ELF-1 (cell line): Measurements from ENCODE around the gene MDFI.

Source experiments
- DNase-seq: peaks from one replicate; pipeline ENCODE4 v3.0.0-alpha.2; 2016; ENCODE audit warnings: low read depth, low spot score

MDFI gene

DNA sequence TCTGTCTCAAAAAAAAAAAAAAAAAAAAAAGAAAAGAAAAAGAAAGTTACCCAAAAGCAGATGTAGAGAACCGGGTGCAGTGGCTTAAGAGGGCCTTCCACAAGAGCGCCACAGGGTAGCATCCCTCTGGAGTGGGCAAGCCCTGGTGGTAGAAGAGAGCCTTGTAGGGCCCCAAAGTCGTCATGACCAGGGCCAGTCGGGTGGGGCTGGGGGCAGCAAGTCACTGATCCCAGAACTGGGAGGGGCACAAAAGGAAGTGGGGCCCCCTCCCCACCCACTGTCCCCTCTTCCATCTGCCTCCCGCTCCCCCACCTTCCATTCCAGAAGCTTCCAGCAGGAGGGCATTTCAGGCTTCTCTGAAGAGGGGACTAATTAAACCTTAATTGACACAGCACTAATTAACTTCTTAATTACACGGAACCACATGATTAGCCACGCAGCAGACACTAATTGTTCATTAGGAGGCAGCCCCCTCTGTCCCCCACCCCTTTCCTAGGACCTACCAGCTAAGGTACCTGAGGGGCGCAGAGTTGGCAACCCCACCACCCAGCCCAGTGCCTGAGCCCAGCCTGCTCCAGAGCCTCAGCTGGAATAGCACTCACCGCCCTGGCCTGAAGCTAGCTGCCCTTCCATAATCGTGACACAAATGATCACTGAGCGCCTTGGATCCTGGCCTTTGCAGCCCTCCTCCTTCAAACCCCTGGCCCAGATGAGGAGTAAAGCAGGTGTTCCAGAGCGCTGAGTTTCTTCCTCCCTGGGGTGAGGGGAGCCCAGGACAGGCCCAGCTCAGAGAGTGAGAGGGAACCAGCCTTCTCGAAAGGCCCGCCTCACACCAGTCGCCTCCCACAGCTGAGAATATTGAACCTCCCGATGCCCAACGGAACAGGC lies 34.8 kb downstream of the MDFI start:
- DNase-seq: no peak

DNA sequence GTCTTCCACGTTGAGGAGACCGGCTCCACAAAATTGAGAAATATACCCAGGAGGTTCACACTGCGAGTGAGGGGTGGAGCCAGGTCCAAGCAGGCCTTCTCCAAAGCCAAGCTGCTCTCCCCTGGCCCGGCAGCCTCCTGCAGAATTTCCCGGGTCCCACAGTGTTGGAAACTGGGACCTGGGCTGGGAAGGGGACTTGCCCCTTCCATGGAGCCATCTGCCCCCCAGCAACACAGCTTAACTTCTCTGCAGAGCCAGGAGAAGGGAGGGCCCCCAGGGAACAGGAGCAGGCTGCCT lies 35.4 kb downstream of the MDFI start:
- no peak for DNase-seq

DNA sequence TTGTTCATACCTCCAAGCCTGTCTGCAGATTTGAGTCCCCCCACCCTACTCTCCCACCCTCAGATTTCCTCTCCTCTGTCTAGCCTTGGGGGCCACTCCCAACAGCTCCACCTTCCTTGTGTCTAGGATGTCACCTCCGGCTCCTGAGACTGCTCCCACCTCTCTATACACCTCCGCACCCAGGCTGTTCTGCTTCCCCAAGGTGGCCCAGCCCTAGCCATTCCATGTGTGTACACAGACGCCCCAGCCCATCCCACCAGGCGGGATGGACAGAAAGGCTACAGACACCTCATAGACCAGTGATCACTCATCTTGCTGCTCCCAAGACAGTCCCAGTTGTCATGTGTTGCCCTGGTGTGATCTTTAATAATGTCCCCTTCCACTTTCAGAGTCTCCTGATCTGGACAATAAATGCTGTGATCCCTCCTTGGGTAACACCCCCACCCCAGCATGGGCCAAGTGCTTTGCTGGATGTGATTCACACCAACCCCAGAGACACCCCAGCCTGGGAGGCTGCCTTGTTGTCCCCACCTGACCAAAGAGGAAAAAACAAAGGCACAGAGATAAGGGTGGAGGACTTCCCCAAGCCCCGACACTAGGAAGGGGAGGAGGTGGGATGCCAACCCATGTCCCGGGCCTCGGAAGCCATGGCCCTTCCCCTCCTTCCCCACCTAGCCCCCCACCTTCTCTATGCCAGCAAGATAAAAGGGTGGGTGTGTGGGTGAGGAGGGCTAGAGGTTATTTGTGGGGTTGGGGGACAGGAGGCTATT lies 36.1 kb downstream of the MDFI start:
- DNase-seq: no peak

DNA sequence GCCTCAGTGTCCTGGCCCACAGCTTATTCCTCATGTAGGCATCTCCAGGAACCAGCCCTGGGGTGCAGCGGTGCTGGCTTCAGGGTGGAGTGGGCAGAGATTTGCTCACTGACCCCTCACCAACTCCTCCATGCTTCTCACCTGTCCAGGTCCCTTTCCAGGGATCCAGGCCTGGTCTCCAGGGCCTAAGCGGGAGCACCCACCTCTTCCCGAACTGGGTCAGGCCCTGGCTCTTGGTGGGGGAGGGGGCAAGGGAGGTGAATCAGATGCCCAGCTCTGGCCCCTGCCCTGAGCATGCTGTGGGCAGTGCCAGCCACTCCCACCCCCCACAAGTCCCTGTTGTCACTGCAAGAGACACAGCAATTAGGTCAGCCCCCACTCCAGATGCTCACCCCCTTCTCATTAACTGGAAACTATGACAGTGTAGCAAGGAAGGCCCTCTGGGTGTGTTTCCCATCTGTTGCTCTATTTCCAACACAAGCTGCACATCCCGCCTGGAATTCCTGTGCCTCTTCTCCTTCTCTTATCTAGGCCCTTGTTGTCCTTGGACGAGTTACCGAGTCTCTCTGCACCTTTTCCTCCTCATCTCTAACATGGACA lies 37.0 kb downstream of the MDFI start:
- DNase-seq: no peak

DNA sequence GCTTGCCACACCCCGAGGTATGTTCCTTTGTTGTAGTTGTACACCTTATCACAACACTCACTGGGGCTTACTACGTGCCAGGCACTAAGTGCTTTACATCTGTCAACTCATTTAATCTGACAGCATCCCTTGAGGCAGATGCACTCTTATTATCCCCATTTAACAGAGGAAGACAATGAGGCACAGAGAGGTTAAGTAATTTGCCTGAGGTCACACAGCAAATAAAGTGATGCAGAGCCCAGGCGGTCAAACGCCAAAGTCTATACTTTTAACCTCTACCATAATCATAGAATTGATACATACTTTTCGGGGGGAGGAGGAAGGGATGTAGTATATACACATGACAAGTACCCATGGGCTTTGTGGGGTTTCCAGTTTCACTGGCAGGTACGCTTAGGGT lies 37.7 kb downstream of the MDFI start:
- no peak for DNase-seq

DNA sequence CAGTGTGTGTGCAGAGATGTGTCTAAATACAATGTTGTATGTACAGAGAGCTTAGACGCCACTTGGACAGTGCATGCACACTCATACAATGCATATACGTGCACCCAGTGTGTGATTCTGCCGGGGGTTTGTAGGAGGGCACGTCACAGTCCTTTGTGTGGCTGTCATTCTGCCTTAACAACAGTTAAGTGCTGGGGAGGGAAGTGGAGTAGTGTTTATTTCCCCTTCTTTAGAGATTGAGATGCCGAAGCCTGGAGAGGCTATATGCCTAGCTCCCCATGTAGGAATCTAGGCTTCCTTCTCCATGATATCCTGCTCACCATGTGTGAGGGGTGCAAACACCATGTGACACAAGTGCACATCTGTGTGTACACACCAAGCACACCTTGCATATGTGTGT lies 38.2 kb downstream of the MDFI start:
- DNase-seq: no peak

DNA sequence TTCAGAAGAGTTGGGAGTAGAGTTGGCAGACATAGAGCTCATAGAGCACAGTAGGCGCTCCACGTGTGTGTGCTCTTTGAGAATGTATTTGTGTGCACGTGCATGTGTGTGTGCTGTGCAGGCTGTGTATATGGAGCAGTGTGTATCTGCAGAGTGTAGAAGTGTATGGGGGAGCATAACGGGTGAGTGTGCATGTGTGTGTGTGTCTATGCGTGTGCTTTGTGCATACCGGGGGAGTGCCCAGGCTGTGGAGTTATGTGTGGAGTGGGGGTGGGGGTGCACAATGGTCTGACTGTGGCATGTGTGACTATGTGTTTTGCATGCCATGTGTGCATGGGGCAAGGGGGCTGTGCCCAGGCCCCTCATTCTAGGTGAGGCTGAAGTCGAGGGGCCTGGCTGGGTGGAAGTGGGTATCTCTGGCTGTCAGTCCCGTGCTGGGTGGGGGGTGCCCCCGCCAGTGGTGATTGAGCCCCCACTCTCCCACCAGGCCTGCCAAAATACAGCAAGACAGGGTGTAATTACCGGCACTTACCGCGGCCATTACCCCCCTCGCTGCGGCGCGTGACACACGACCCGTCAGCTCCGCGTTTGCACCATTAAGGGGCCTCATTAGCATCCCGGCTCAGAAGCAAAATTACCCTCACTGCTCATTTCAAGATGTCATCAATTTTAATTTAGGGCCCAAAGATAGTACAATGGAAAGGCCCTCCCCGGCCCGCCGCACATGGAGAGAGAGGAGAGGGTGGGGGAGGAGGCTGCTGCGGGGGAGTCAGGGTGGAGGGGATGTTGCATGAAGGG lies 39.1 kb downstream of the MDFI start:
- DNase-seq: no peak

DNA sequence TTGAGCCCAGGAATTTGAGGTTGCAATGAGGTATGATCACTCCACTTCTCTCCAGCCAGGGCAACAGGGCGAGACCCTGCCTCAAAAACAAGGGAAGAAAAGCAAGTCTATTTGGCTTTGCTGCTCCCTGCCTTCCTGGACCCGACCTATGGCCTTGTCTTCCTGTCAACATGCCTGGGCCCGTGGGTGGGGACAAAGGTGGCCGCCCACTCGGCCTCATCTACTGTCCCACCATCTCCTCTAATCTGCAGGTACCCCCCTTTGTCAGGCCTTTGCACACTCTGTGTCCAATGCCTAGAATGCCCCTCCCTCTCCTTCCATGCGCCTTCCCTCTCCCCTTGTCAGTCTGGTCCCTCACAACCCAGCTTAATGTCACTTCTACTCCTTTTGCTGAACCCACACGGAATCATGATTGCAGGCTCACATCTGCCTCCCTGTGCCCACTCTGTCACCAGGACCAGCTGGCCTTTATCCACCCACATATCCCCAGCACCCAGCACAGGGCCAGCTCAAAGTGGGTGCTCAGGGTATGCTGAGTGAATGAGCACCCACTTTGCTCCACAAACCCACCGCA lies 40.3 kb downstream of the MDFI start:
- DNase-seq: no peak

DNA sequence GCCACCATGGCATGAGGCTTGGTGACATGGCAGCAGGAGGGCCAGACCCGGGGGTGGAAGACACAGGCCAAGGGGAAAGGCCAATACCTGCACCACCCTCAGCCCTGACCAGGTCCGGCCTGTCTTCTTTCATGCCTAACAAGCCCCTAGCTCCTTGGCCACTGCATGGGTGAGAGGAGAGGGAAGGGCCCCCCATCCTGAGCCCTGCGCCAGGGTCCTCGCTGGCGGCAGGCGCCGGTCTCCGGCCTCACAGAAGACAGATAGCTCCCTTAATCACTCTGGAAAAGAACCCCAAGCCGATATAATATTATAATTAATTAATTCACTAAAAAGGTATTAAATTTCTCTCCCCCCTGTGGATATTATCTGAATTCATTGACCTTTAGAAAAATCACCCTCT lies 41.4 kb downstream of the MDFI start:
- no peak for DNase-seq

DNA sequence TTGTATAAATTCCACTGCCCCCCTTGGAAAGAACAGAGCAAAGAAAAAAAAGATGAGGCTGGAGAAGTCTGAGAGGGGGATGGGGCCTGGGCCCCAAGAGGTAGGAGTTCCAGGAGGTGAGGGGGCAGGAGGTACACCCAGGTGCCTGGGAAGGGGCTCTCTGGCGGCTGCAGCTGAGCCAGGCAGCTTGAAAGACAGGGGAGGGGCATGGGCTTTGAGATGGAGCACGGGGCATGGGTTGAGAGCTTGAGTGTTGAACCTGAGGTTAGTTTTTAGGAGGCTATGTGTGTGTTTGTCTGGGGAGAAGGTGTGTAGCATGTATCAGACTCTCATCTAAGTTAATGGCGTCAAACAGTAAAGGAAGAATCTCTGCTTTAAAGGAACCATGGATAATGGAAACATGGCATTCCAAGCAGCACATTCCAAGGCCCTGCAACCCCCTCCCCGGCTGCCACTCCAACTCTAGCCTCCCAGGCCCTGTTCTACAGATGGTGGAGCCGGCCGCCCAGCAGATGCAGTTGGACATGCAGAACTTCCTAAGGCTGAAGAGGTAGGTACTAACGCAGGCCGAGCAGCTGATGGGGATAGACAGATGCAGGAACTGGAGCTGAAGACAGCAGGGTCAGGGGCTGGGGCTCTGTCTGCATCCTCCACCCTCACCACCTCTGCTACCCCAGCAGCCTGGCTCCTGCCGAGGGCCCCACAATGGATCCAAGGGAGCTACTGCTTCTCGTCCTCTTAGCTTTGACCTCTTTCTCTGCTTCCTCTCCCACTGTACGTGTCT lies 42.1 kb downstream of the MDFI start:
- DNase-seq: peak; percentile 54

DNA sequence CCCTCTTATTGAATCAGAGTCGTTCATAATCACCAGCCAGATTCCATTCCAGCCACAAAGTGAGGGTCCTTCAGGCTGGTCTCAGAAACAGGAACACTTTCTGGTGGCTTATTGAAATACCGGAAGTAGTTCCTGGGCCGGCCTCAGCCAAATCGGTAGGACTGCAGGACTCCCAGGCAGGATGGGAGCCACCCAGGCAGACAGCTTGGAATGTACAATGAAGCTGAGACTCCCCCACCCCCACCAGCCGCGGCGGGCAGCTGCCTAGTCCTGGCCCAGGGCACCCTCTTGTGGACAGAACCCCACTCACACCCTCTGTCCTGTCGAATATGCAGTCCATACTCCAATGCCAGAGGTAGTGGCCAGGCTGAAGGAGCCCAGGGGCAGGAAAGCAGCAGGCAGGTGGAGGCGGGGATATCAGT lies 43.8 kb downstream of the MDFI start:
- DNase-seq: peak; percentile 98

DNA sequence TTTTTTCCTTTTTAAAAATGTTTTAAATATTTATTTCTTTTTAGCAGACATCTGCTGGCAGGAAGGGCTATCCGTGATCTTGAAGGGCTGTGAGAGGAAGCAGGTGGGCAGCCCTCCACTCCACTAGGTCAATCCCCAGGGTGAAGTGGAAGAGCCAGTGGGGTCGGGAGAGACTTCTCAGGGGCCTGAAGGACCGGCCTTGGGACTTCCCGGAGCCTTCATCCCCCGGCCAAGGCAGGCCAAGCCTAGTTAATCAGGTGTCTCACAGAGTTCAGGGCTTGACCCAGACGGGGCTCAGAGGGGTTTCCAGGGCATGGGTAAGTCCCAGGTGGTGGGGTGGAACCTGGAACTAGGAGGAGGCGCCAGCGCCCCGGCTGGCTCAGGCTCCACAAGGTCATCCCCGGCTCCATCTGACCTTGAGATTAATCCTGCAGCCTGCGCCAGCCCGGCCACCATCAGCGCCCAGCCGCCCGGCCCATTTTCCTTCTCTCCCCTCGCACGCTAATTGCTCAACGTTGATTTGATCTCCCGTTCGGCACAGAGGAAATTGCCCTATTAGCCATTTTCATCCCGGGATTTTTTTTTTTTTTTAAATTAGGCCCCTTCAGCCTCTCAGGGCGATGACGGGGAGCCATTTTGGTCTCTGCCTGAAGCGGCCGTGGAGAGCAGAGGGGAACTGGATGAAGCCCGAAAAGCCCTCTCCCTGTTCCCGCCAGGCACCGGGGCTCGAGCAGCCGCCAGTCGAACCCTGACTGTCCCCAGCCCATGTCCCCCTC lies 44.4 kb downstream of the MDFI start:
- no peak for DNase-seq

DNA sequence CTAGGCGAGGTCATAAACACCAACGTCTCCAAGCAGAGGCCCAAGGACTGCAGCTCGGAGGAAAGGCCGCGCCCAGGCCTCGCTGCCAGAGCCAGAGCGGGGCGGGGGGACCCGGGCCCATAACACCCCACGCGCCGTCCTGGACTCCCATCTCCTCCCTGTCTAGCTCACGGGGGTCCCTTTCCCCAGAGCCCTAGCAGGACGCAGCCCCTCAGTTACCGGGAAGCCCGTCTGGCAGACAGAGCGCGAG lies 44.9 kb downstream of the MDFI start:
- no peak for DNase-seq

DNA sequence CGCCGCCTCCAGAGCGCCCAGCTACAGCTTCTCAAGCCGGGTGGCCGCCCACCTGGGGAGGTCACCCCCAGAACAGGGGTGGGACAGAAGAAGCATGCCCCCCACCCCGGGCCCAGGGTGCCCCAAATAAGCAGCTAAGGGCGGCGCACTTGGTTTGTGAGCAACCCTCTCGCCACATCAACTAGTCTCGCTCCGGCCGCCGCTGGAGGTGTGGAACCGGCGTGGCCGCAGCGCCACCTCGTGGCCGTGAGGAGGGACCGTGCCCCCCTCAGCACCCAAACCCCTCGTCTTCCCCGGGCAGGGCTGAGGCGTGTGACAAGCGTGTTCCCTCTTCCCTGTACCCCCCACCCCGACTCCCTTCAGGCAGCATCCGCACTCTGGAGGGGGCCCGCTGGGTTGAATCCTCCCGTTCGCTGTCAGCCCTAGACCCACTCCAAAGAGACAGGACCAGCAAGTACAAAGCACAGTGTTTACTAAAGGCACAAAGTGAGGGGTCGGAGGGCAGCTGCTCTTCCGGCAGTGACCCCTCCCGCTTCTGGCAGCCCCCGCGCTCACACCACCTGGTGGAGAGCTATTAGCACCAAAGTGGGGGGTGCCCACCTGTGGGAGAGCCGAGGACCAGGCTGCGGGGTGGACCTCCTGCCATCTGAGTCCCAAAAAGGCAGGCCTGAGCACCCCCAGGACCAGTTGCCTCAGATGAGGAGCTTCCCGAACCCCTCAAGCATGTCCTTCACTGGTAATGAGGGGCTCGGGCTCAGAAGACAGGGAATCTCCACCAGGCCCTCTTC lies 45.4 kb downstream of the MDFI start:
- peak; percentile 87 for DNase-seq

DNA sequence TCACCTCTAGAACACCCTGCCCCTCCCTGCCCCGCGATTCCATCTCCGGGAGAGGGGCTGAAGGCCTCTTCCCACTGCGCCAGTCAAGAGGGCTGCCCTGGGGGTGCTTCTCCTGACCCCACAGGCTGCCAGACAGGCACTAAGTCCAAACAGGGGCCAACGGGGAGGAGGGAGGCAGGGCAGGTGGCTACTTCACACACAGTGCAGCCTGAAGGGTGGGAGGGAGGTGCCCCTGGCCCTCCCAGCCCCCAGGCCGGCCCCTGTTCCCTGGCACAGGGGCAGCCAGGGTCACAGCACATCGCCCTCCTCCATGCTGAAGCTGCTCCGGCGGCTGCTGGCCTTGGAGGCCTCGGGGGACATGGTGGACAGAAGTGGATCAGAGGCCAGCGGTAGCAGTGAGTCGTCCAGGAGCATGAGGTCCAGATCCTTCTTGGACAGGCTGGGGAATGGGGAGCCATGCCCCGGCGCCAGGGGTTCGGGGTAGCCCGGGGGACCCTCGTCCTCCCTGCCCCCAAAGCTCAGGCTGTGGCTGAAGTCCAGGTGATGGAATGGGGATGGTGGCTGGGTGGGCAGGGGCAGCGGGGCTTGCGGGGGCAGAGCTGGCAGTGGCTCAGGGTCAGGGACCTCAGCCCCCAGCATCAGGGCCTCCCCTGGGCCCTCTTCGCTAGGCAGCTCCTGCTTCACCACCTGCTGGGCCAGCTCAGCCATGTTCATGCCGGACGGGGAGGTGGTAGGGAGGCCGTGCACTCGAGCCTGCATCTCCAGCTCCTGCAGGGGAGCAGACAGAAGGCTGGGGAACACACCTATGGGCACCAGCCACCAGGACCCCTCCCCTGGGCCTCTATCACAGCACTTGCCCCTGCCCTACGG lies 46.3 kb downstream of the MDFI start:
- DNase-seq: no peak

DNA sequence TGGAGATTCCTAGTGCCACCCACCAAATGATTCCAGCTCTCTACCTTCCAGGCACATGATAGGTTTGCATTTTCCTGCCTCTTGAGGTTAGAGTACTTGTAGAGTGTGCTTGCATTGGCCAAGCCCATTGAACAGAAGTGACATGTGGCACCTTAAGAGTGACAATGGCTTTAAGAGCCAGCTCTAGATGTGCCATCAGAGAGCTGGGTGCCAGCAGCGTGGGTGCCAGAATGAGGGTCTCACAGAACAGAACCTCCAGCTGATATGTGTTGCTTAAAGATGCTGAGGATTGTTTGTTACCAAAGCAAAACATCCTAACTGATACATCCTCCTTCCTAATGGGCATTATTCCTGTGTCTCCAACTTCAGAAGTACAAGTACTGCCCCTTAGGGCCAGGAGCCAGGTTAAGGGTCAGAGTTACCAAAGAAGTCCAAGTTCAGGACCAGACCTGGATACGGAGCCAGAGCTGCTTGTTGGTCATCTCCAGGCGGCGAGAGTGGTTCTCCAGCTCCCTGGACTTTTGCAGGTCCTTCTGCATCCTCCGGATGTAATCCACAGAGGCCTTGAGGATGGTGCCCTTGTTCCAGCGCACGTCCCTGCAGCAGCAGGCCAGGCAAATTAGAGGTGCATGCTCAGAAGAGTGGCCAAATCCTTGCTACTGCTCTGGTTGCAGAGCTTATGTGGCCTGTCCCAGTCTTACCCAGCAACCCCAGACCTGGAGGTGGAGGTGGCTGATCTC lies 47.5 kb downstream of the MDFI start:
- DNase-seq: no peak

DNA sequence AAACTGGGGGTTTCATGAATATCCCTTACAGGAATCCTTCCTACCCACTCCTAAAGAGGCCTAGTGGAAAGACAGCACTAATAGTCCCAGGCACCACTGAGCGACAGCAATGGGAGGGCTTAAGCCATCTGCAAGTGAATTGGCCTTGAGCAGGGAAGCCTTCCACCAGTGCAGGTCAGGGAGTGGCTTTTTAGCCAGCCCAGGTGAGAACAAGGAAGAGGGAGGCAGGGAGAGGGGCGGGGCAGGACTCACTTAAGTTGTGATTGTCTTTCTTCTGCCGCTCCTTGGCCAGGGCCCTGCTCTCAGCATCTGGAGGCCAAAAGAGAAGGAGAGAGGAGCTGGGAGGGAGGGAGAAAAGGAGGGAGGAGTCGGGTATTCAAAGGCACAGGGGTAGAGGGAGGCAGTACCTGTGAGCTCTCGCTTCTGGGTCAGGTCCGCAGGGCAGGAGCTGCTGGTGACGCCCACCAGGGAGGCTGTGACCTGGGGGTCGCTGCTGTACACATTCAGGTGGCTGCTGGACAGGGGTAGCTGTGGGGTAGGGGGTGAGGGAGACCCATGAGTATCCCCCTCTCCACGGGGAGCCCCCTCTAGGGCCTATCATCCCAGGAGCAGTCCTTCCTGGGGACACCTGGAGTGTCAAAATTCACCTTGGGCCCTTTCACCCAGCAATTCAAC lies 49.4 kb downstream of the MDFI start:
- DNase-seq: peak; percentile 90
